GM12878 (cell line): ENCODE results near the gene NFKBIE. TPM values are rescaled to one million over a fixed set of nuclear protein-coding genes. Genes with fewer than 3 reads are reported as not detected.

Experiments used
- BACH1 ChIP-seq: fragments of 450-650 bp; IDR thresholded peaks from 2 replicates; pipeline ENCODE4 v1.6.1; 2017; ENCODE audit warnings: mild to moderate bottlenecking, borderline replicate concordance
- BHLHE40 ChIP-seq, 2 experiments: fragments of 450-650 bp in 1 of 2; IDR thresholded peaks; 2 replicates each; pipeline ENCODE4 v1.6.1; 2011 to 2017; ENCODE audit warnings: low read depth in 2 of 2, borderline replicate concordance in 1 of 2, improper control_type of control experiment in 1 of 2, low read length in 1 of 2, mild to moderate bottlenecking in 1 of 2
- BMI1 ChIP-seq: fragments of 450-650 bp; IDR thresholded peaks from 2 replicates; pipeline ENCODE4 v1.6.1; 2016; ENCODE audit warnings: mild to moderate bottlenecking, moderate library complexity, borderline replicate concordance
- CHD4 ChIP-seq: fragments of 200-600 bp; sonication (generic); IDR thresholded peaks from 2 replicates; pipeline ENCODE4 v1.6.1; 2016; ENCODE audit warnings: mild to moderate bottlenecking
- CREB1 ChIP-seq: IDR thresholded peaks from 2 replicates; pipeline ENCODE4 v1.6.1; 2012; ENCODE audit warnings: low read depth, mild to moderate bottlenecking, inconsistent platforms
- E2F4 ChIP-seq: IDR thresholded peaks from 2 replicates; pipeline ENCODE4 v1.6.1; 2012; ENCODE audit warnings: low read depth, low read length, improper control_type of control experiment
- HCFC1 ChIP-seq: fragments of 150-350 bp; IDR thresholded peaks from 2 replicates; pipeline ENCODE4 v1.6.1; 2014; ENCODE audit warnings: low read length
- HDAC6 ChIP-seq: fragments of 200-600 bp; sonication (generic); IDR thresholded peaks from one replicate; pipeline ENCODE4 v1.8.0; 2017; ENCODE audit warnings: antibody characterized with exemption; ENCODE audit not compliant: unreplicated experiment
- KAT2A ChIP-seq: conservative IDR thresholded peaks from 2 replicates; pipeline ENCODE4 v1.6.1; 2011; ENCODE audit warnings: low read depth, low read length; ENCODE audit not compliant: control insufficient read depth
- KDM1A ChIP-seq: fragments of 200-600 bp; sonication (generic); IDR thresholded peaks from 2 replicates; pipeline ENCODE4 v1.6.1; 2016; ENCODE audit warnings: borderline replicate concordance
- MAX ChIP-seq: IDR thresholded peaks from 2 replicates; pipeline ENCODE4 v1.6.1; 2012; ENCODE audit warnings: low read depth, low read length, improper control_type of control experiment
- NFIC ChIP-seq: IDR thresholded peaks from 2 replicates; pipeline ENCODE4 v1.6.1; 2012; ENCODE audit warnings: low read depth, mild to moderate bottlenecking, inconsistent platforms, low read length, moderate library complexity
- NR2C1 ChIP-seq: fragments of 450-650 bp; IDR thresholded peaks from 2 replicates; pipeline ENCODE4 v1.6.1; 2017; ENCODE audit warnings: antibody characterized with exemption, mild to moderate bottlenecking, moderate library complexity
- PBX3 ChIP-seq: IDR thresholded peaks from 2 replicates; pipeline ENCODE4 v1.6.1; 2011; ENCODE audit warnings: mild to moderate bottlenecking, low read depth, low read length, moderate library complexity; ENCODE audit not compliant: insufficient replicate concordance
- POLR2A ChIP-seq: IDR thresholded peaks from 2 replicates; pipeline ENCODE4 v1.6.1; 2011; ENCODE audit warnings: low read depth, mild to moderate bottlenecking, low read length
- POU2F2 ChIP-seq: IDR thresholded peaks from 3 replicates; pipeline ENCODE4 v1.6.1; 2011; ENCODE audit warnings: low read depth, mild to moderate bottlenecking, low read length, borderline replicate concordance
- RAD21 ChIP-seq: IDR thresholded peaks from 2 replicates; pipeline ENCODE4 v1.6.1; 2011; ENCODE audit warnings: mild to moderate bottlenecking, low read depth, low read length, moderate library complexity; ENCODE audit not compliant: insufficient read depth
- RB1 ChIP-seq: fragments of 450-650 bp; formaldehyde crosslinking; IDR thresholded peaks from 2 replicates; pipeline ENCODE4 v1.6.1; 2017; ENCODE audit warnings: mild to moderate bottlenecking, borderline replicate concordance
- RBBP5 ChIP-seq: fragments of 200-600 bp; sonication (generic); conservative IDR thresholded peaks from 2 replicates; pipeline ENCODE4 v1.6.1; 2016
- RCOR1 ChIP-seq: conservative IDR thresholded peaks from 2 replicates; pipeline ENCODE4 v1.6.1; 2012; ENCODE audit warnings: low read depth, low read length, improper control_type of control experiment
- SKIL ChIP-seq: fragments of 450-650 bp; IDR thresholded peaks from 2 replicates; pipeline ENCODE4 v1.6.1; 2017; ENCODE audit warnings: mild to moderate bottlenecking, low read depth, inconsistent platforms; ENCODE audit not compliant: poor library complexity, severe bottlenecking
- SMARCA5 ChIP-seq: fragments of 450-650 bp; IDR thresholded peaks from 2 replicates; pipeline ENCODE4 v1.6.1; 2017; ENCODE audit warnings: mild to moderate bottlenecking
- STAT1 ChIP-seq: fragments of 450-650 bp; conservative IDR thresholded peaks from 2 replicates; pipeline ENCODE4 v1.6.1; 2014; ENCODE audit warnings: antibody characterized with exemption, mild to moderate bottlenecking
- SUZ12 ChIP-seq: fragments of 200-600 bp; sonication (generic); IDR thresholded peaks from one replicate; pipeline ENCODE4 v1.6.1; 2018; ENCODE audit warnings: antibody characterized with exemption, mild to moderate bottlenecking; ENCODE audit not compliant: unreplicated experiment
- YY1 ChIP-seq: IDR thresholded peaks from 2 replicates; pipeline ENCODE4 v1.6.1; 2011; ENCODE audit warnings: low read depth, mild to moderate bottlenecking, low read length
- ZNF217 ChIP-seq: fragments of 450-650 bp; IDR thresholded peaks from 2 replicates; pipeline ENCODE4 v1.6.1; 2017; ENCODE audit warnings: antibody characterized with exemption, mild to moderate bottlenecking
- ZNF384 ChIP-seq: IDR thresholded peaks from 2 replicates; pipeline ENCODE4 v1.6.1; 2012; ENCODE audit warnings: low read depth, mild to moderate bottlenecking, low read length, improper control_type of control experiment, borderline replicate concordance
- polyA plus RNA-seq, 11 experiments: library from polyadenylated mRNA; depleted of rRNA in 4 of 11; unstranded in 6 of 11; stranded (reverse) in 5 of 11; fragments of >200 nt; fragmentation: Nextera tagmentation in 4 of 11; fragmentation: Illumina TruSeq in 1 of 11; extraction: Ambion mirVana in 4 of 11; extraction: Trizol in 1 of 11; gene quantifications; 1 replicate in 1 of 11; 2 replicates in 10 of 11; pipeline versions ENCODE4 v1.2.1 to v1.2.3, GENCODE V29; 2011 to 2016; ENCODE audit warnings: inconsistent platforms in 2 of 11, missing spikeins in 2 of 11, low read depth in 1 of 11
- total RNA-seq, 4 experiments: library from RNA; depleted of rRNA in 3 of 4; stranded (reverse); fragments of >200 nt in 3 of 4; fragmentation: Illumina TruSeq in 1 of 4; extraction: Trizol in 1 of 4; gene quantifications; 2 replicates each; pipeline versions ENCODE4 v1.2.1 to v1.2.3, GENCODE V29; 2013 to 2021

NFKBIE gene
- total and polyA plus RNA-seq, 10 of the 15 experiments (the other 5 are each of a cell fraction or from before 2014, with no cell fraction given), result 10.4 to 106 (median 38.8) TPM

GRCh38 chr6:44246663-44247337 lies 18.6 kb downstream of the NFKBIE start, which contains the start of gene HSP90AB1 (continued):
- TF ChIP-seq RB1 (peak; percentile 57; the same call in 1 of the 2 replicates), RCOR1 (no peak), E2F4 (no peak), MAX (no peak), HCFC1 (peak; percentile 67), RBBP5 (no peak), BHLHE40 (IDR thresholded peaks at IDR 0.05; ENCODE audit: borderline replicate concordance in 1 of 2, low read depth in 2 of 2, low read length in 1 of 2) (peak; percentile 84 to 91), KDM1A (no peak), RAD21 (no peak), POU2F2 (peak; percentile 99), ZNF217 (no peak; the same call in 1 of the 2 replicates), NFIC (no peak; the same call in 1 of the 2 replicates), SMARCA5 (peak; percentile 66), PBX3 (peak; percentile 86), STAT1 (peak; percentile 89; the same call in 1 of the 2 replicates), POLR2A (peak; percentile 99), SKIL (peak; percentile 76), BACH1 (no peak; the same call in 1 of the 2 replicates), NR2C1 (no peak), KAT2A (no peak), BMI1 (no peak), YY1 (peak; percentile 65; the same call in 1 of the 2 replicates), SUZ12 (no peak), HDAC6 (peak; percentile 97), ZNF384 (no peak), CREB1 (peak; percentile 90), CHD4 (no peak)
